GM10847 (cell line): Measurements from ENCODE around the gene COL27A1.

Experiments
- POLR2A ChIP-seq: IDR thresholded peaks from 2 replicates; pipeline ENCODE4 v1.6.1; 2011; ENCODE audit not compliant: insufficient read length; ENCODE audit errors: extremely low read depth

Gene COL27A1

DNA sequence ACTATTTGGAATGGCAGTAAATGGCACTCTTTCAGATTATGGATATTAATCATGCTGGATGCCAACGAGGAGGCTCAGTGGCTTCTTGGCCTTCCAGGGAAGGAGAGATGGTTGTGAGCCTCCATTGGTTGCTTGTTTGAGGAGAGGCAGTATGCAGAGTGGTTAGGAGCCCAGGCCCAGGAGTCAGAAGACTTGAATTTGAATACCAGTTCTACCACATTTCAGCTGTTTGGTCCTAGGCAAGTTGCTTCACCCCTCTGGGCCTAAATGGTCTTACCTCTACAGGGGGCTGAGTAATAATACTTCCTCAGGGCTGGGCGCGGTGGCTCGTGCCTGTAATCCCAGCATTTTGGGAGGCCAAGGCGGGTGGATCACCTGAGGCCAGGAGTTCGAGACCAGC, 52.5 kb downstream of the COL27A1 start:
- no peak for TF ChIP-seq POLR2A

DNA sequence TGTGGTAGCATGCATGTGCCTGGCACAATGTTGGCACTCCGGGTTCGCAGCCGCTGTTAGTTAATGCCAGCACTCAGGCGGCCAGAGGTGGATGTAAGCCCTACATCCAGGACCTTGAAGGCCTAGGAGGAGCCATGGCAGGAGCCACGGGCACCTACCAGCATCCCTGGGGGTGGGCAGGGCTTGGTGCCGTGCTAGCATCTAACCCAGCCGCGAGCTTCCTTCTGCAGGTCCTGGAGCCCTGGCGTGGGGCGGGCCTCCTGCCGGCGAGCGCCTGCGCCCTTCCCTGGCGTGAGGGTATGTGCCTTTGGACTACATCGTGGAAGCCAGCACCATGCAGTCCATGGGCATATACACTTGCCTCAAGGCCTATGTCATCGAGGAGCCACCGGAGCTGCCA, 53.8 kb downstream of the COL27A1 start:
- TF ChIP-seq POLR2A = no peak

DNA sequence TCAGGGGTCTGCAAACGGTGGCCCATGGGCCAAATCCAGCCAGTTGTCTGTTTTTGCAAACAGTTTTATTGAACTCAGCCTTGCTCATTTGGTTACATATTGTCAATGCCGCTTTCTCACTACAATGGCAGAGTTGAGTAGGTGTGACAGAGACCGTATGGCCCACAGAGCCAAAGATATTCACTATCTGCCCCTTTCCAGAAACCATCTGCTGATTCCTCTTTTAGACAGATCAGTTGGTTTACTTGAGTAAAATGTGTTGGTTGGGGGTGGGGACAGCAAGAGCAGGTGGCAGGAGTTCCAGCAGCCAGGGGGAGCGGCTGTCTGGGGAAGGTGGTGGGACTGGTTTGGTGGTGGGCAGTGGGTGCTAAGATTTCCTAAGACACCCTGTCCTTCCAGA, 54.8 kb downstream of the COL27A1 start:
- no peak for TF ChIP-seq POLR2A

DNA sequence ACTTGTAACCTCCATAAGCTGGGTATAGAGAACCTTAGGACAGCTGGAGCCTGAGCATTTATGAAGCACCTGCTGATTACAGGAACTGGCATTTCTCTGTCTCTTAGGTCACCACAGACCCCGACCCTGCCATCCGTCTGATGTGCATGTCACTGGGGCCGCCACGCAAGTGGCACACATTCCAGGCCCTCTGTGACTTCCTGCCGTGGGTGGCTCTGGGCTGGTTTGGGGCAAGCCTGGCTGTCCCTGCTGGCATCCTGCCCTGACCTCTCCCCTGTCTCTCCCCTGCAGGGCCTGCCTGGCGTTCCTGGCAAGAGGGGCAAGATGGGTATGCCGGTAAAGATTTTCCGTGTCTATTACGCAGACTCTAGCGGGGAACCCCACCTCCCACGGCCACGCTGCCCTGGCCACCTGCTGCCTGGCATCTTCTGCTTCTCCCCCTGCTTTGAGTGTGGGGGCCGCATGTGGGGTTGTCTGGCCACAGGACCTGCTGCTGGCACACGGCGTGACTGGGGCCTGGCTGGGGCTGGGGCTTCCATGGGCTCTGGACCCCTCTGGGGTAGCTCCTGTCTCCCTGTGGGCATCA, 55.4 kb downstream of the COL27A1 start:
- TF ChIP-seq POLR2A = no peak

DNA sequence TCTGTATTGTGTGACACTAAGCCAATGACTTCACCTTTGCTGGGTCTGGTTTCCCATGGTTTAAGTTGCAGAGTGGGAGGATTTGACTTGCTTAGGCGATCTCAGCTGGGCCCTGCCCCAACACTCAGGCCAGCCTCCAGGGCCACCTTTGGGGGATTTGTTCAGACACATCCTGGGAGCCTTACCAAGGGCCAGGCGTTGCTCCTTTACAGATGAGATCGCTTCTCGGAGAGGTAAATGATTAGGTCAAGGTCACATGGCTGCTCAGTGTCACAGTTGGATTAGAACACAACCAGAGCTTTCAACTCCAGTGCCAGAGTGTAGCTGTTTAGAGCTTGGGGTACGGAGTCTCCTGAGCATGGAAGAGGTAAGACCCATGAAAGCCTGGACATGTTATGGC, 57.5 kb downstream of the COL27A1 start:
- TF ChIP-seq POLR2A = no peak

DNA sequence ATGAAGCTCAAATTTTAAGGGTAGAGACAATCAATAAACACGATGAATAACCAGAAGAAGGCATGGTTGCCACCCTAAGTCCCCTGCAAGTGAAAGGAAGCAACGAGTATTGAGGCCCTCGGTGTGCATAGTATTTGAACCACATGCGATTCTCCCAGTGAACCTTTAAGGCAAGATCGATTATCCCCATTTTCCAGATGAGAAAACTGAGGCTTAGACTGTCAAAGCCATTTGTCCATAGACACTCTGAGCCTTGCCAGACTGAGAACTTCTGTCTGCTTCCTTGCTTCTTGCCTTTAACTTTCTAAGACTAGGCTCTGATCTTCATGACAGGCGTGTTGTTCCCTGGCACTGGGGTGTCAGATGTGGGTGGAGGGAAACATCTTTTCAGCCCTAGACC, 58.2 kb downstream of the COL27A1 start:
- no peak for TF ChIP-seq POLR2A

DNA sequence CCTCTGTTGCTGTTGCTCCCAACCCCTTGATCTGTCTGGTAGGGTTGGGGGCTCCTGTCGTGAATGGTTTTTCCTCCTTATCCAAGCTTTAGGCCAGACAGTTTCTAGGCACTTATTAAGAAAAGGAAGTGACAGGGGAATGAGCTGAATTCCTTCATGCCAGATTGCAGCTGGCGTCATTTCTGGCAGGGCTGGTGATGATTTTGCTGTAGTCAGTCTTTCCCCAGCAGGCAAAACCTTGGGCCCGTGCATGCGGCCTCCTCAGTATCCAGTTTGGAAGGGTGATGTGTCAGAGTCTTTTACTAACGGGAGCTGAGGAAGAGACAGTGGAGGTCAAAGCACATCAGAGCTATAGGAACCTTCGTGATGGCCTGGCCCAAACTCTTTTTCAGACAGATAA, 58.8 kb downstream of the COL27A1 start:
- TF ChIP-seq POLR2A = no peak

DNA sequence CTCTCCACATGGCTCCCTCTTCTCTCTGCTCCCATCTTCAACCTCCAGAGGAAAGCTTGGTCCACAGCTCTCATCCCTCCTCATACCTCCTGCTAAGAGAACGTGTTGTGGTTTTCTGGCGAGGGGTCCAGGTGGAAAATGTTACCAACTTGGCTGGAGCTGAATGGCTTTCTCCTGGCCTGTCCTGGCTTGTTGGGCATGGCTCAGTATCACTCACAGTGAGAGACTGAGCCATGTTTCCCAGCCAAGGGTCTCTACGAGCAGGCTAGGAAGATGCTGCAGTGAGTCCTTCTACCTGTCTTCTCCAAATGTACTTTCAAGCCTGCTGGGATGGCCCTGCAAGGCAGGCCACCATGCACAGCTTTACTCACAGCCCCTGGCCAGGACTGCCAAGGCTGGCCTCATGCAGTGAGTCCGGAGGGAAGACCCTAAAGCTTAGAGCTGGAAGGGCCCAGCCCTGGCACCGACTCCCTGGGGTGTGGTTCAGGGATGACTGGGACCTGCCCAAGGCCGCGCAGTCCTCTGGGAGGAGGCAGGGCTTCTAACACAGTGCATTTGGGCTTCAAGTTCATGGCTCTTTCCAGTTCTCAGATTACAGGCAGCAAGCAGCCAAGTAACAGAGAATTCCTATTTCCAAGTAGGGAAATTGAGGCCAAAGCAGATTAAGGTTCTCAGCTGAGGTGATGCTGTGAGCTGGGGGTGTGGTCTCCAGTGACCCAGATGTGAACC, 59.5 kb downstream of the COL27A1 start:
- TF ChIP-seq POLR2A = no peak

DNA sequence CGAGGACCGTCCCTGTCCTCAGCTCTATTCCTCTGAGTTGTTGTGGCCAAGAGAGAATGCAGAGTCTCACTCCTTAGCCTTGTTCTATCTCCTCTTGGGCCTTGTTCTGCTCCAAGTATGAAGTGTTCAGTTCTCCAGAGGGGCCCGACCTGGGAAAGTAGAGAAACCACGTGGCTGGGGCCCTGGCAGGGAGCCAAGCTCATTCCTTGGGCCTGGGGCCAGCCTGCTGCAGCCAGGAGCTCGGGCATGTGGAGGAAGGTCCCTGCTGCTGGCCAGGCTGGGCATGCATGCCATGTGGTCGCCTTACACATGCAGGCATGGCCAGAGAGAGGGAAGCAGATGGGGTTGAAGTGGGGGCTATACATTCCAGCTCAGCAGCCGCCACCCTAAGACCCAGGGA, 60.7 kb downstream of the COL27A1 start:
- no peak for TF ChIP-seq POLR2A

DNA sequence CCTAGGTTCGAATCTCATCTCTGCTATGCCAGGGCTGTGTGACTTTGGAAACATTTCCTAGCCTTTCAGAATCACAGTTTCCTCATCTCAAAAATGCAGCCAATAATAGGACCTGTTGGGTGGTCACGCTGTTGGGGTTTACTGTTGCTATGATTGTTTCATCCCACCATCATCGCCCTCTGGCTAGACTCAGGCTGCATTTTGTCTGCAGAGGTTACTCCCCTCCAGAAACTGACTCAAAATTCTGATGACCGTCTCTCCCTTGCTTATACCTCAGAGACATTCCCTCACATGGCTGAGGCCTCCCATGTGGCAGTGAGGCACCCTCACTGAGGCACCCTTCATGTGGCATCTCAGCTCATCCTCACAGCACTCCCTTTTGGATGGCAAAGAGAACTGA, 61.6 kb downstream of the COL27A1 start:
- no peak for TF ChIP-seq POLR2A

DNA sequence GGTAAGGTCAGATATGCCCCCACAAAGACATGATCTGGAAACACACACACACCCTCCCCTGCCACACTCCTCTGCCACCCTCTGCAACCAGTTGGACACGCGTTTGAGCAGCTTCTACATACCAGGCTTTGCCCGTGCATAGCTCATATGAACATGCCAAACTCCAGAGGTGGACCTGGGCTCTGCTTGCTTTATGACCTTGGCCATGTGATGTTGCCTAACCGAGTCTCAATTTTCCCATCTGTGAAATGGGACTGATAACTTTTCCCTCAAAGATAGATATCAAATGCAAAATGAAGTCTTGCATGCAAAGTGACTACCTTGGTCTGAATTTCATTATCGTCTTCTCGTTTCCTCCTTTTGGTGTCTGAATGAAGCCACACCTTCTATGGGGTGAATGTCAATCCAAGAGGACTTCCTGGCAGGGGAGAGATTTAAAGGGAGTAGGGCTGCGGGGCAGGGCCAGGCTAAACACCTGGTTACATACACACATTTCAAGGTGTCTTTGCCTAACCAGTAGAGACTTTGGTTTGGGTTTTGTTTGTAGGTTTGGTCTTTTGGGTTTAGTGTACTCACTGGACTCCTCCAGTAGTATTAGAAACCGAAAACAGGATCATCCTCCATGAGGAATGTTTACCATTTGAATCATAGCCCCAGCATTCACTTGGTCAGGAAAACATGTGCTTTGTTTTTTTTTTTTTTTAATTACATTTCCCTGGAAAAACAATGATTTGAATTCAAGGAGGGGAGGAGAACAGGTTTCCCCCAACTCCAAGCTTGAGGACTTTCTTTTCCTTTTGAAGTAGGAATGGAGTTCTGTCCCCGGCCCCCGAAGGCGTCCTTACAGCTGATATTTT, 63.2 kb downstream of the COL27A1 start:
- no peak for TF ChIP-seq POLR2A

DNA sequence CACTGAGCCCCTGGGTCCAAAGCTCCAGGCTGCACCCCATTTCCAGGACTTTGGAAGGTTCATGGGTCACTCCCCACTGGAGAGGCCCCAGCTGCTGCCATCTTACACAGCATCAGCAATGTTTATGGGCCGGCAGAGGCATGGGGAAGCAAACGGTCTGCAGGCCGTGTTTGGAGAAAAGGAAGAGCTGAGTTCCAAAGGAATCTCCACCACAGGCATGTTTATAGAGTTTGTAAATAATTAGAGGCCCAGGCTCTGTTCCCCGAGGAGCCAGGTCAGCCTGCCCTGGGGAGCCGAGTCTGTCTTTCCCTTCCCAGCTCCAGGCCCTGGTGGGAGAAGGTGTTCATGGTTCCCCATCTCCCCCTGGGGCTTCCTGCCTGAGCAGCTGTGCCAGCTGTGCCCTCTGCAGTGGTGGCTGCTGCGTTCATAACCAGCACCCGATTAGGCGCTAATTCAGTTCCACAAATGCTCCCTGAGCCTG, 64.8 kb downstream of the COL27A1 start:
- no peak for TF ChIP-seq POLR2A

DNA sequence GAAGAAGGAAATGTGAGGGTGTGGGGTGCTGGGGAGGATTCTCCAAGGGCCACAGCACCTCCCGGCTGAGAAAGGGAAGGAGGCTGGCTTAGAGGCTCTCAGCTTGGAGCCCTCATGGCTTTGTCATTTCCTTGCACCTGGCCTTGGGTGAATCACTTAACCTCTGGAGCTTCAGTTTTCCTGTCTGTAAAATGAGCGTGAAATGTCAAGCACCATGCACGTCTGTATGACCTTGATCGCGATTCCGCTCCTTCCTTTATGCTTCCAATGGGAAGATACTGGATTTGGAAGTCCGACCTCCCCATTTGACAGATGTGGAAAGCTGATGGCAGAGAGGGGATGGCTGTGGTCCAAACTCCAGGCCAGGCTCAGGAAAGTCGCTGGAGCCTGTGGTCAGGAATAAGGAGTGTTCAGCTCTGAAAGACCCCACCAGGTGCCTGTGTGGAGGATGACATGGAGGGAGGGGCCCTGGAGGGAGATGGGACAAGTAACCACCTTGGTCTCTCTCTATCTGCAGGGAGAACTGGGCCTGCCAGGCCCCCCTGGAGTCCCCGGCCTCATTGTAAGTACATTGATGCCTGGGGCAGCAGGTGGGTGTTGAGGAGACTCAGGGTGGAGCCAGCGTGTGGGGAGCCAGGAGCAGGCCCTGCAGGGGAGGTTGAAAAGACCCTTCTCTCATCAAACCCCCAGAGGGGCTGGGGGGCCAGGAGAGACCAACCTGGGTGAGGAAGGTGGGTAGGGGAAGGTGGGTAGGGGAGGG, 66.5 kb downstream of the COL27A1 start:
- TF ChIP-seq POLR2A = no peak

DNA sequence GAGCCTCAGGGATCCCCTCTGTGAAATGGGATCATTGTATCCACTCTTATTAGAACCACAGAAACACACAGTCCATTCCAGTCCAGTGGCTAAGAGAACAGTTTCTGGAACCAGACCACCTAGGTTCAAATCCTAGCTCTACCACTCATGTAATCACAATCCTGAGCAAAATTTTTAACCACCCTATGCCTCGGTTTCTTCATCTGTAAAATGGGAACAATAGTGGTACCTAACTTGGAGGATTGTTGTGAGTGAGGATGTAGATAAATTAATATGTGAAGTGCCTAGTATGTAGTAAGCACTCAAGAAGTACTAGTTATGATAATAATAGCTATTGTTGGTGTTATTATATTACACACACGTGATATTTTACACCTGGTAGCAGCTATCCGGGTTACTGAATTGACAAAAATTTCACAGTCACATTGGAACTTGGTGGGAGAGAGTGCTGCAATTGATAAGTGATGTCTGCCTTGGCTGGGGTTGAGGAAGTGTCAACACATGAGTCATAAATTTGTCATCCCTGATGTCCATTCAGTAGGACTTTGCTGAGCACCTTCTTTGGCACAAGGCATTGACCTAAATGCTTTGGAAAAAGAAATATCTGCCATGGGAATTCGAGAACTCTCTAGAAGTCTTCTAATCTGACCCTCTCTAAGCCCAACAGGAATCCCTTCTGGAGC, 68.4 kb downstream of the COL27A1 start:
- no peak for TF ChIP-seq POLR2A

DNA sequence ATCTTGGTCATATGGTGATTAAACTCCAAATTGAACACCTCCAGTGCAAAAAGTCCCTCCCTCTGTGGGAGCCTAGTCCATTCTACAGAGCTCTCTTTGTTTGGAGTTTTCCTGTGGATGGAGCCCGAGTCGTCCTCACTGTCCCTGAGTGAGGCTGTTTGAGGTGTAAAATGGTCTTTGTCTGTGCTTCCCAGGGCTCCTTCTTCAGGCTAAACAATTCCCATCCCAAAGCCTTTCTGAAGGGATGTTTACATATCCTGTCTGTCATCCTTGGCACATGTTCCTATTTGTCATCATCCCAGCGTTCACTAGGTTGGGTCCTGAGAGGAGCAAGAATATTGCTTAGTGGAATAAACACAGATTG, 68.9 kb downstream of the COL27A1 start:
- TF ChIP-seq POLR2A = no peak

DNA sequence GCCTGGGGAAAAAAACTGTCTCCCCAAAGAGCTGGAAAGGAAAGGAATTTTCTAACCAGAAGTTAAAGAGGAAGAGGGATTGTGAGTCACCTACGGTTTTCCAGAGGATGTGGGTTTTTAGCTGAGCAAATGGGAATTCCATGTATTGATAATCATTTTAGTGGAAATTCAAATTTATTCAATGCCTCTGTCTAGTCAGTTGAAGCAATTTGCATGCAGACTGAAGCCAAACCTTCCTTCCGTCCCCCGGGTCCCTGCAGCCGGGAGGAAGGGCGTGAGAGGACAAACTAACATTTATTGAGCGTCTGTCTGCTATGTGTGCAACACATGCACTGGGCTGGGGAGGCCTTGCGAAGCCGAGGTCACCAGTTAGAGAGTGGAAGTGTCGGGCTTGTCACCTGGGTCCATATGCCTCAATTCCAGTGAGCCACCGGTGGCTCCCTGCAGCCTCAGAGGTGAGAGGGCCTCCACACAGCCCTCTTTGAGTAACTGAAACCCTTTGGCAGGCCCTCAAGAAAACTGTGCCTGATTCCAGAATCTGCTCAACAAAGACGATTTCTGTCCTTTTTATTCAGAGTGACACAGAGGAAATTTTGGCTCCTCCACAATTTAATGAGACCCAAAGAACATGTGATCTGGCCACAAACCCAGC, 70.3 kb downstream of the COL27A1 start:
- no peak for TF ChIP-seq POLR2A
